ENCODE results near the gene KCNMB4.

KCNMB4 gene

DNA sequence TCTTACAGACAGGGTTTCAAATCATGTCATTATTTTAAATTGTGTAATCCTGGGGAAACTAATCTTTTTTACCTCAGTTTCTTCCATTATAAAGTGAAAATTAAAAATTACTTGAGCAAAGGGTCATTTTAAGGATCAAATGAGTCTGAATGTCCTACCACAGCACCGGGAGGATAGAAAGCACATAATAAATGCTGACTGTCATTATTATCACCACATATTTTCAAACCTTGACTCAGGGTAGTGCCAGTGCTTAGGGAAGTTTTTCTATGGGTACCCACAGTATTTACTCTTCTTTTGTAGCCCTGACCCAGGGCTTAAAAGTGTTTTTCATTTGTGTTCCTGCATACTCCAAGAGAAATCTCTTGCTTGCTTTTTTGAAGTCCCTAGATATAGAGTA, 60.5 kb downstream of the KCNMB4 start:
- TF ChIP-seq SNAI2 (CRISPR knock-in tag; IDR thresholded peaks at IDR 0.05) (no peak), PPARA (CRISPR knock-in tag; IDR thresholded peaks at IDR 0.05; ENCODE audit: borderline replicate concordance) (no peak), ZNF565 (CRISPR knock-in tag; conservative IDR thresholded peaks at IDR 0.05; ENCODE audit: low read depth) (no peak), CSDC2 (CRISPR knock-in tag; IDR thresholded peaks at IDR 0.05) (no peak), CREB5 (CRISPR knock-in tag; IDR thresholded peaks at IDR 0.05; ENCODE audit: low read depth) (no peak), ARNTL (CRISPR knock-in tag; IDR thresholded peaks at IDR 0.05; ENCODE audit: borderline replicate concordance, low read depth) (no peak), ZFP3 (CRISPR knock-in tag; IDR thresholded peaks at IDR 0.05) (no peak), BACH2 (CRISPR knock-in tag; IDR thresholded peaks at IDR 0.05; ENCODE audit: borderline replicate concordance) (no peak)
- TF ChIP-seq, protein P1, sequence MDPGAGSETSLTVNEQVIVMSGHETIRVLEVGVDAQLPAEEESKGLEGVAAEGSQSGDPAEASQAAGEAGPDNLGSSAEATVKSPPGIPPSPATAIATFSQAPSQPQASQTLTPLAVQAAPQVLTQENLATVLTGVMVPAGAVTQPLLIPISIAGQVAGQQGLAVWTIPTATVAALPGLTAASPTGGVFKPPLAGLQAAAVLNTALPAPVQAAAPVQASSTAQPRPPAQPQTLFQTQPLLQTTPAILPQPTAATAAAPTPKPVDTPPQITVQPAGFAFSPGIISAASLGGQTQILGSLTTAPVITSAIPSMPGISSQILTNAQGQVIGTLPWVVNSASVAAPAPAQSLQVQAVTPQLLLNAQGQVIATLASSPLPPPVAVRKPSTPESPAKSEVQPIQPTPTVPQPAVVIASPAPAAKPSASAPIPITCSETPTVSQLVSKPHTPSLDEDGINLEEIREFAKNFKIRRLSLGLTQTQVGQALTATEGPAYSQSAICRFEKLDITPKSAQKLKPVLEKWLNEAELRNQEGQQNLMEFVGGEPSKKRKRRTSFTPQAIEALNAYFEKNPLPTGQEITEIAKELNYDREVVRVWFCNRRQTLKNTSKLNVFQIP (CRISPR knock-in tag; IDR thresholded peaks at IDR 0.05; ENCODE audit: borderline replicate concordance, low read depth): no peak
- TF ChIP-seq, protein P2, sequence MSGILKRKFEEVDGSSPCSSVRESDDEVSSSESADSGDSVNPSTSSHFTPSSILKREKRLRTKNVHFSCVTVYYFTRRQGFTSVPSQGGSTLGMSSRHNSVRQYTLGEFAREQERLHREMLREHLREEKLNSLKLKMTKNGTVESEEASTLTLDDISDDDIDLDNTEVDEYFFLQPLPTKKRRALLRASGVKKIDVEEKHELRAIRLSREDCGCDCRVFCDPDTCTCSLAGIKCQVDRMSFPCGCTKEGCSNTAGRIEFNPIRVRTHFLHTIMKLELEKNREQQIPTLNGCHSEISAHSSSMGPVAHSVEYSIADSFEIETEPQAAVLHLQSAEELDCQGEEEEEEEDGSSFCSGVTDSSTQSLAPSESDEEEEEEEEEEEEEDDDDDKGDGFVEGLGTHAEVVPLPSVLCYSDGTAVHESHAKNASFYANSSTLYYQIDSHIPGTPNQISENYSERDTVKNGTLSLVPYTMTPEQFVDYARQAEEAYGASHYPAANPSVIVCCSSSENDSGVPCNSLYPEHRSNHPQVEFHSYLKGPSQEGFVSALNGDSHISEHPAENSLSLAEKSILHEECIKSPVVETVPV (CRISPR knock-in tag; IDR thresholded peaks at IDR 0.05): no peak
- no peak for ATAC-seq

DNA sequence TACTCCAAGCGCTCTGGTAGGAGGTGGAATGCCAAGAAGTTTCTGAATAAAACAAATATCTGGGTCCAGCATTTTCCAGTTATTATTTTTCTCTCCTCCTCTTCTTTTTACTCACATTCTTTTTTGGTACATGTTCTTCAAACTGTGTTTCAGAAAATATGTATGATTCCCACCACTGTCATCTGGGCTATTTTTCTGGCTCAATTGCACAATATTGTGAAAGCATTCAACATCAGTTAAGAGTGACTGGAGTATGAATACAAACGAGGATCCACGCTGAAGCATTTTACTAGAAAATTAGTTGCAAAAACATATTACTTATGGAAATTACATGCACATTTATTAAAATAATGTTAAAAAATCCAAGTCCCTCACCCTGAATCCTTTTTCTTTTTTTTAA, 61.5 kb downstream of the KCNMB4 start:
- TF ChIP-seq, protein P3, sequence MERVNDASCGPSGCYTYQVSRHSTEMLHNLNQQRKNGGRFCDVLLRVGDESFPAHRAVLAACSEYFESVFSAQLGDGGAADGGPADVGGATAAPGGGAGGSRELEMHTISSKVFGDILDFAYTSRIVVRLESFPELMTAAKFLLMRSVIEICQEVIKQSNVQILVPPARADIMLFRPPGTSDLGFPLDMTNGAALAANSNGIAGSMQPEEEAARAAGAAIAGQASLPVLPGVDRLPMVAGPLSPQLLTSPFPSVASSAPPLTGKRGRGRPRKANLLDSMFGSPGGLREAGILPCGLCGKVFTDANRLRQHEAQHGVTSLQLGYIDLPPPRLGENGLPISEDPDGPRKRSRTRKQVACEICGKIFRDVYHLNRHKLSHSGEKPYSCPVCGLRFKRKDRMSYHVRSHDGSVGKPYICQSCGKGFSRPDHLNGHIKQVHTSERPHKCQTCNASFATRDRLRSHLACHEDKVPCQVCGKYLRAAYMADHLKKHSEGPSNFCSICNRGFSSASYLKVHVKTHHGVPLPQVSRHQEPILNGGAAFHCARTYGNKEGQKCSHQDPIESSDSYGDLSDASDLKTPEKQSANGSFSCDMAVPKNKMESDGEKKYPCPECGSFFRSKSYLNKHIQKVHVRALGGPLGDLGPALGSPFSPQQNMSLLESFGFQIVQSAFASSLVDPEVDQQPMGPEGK (CRISPR knock-in tag; IDR thresholded peaks at IDR 0.05; ENCODE audit: borderline replicate concordance): no peak
- TF ChIP-seq ZNF8 (CRISPR knock-in tag; IDR thresholded peaks at IDR 0.05) (no peak), ZFP30 (CRISPR knock-in tag; IDR thresholded peaks at IDR 0.05) (no peak), ZC3H10 (CRISPR knock-in tag; IDR thresholded peaks at IDR 0.05) (no peak), ESRRG (CRISPR knock-in tag; IDR thresholded peaks at IDR 0.05) (no peak), TSHZ2 (CRISPR knock-in tag; IDR thresholded peaks at IDR 0.05) (no peak), RARB (CRISPR knock-in tag; IDR thresholded peaks at IDR 0.05) (no peak), CSDC2 (CRISPR knock-in tag; IDR thresholded peaks at IDR 0.05) (no peak), ISL1 (CRISPR knock-in tag; IDR thresholded peaks at IDR 0.05) (no peak), OSR1 (CRISPR knock-in tag; IDR thresholded peaks at IDR 0.05) (no peak), GLIS3 (CRISPR knock-in tag; IDR thresholded peaks at IDR 0.05) (no peak), CREB5 (CRISPR knock-in tag; IDR thresholded peaks at IDR 0.05; ENCODE audit: low read depth) (no peak), TCF4 (CRISPR knock-in tag; IDR thresholded peaks at IDR 0.05; ENCODE audit: borderline replicate concordance) (no peak), BACH2 (CRISPR knock-in tag; IDR thresholded peaks at IDR 0.05; ENCODE audit: borderline replicate concordance) (no peak), TOX (CRISPR knock-in tag; IDR thresholded peaks at IDR 0.05; ENCODE audit: borderline replicate concordance) (no peak), ZFP3 (CRISPR knock-in tag; IDR thresholded peaks at IDR 0.05) (no peak), PPARA (CRISPR knock-in tag; IDR thresholded peaks at IDR 0.05; ENCODE audit: borderline replicate concordance) (no peak), SNAI2 (CRISPR knock-in tag; IDR thresholded peaks at IDR 0.05) (no peak)
- TF ChIP-seq, protein P1 (CRISPR knock-in tag; IDR thresholded peaks at IDR 0.05; ENCODE audit: borderline replicate concordance, low read depth): no peak
- TF ChIP-seq, protein P2 (CRISPR knock-in tag; IDR thresholded peaks at IDR 0.05): no peak
- no peak for ATAC-seq

Data from SK-N-SH treated with all-trans-retinoic acid at 6 μM for 48 hours (cell line).